ENCODE measurements around the gene SMARCA2.

SMARCA2 gene

DNA sequence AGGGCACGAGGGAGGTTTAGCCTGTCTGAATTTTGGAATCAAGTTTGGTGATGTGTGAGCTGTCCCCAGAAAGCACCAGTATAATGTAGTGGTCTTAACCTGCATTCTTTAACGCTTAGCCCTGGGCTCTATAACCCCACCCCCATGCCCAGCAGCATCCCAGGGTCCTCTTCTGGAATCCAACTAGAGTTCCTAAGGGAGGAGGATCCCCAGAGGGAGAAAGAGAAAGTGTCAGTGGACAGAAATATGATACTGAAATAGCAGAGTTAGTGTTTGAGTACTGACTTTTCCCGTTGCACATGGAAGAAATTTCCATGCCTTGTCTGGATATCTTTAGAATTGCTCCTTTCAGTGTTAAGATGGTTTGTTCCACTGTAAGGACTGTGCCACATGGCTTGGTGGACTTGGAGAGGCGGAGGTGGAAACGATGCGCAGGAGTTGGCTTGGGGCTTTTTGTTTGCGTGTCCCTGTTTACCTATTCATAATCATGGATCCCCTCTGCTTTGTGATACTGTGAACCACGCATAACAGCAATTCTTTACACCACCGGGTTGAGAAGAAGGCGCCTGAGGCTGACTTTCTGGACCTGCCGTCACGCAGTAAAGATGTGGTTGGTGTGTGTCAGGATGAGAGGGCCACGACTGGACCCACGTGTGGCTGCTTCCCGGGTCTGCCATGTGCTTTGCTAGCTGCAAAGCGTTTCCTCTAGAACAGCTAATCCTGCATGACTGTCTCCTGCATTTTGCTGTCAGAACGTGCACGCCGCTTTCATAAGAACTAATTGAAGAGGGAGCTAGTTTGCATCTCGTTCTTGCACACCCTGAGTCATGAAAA lies 142.3 kb downstream of the SMARCA2 start:
- TF ChIP-seq TAF1 (IDR thresholded peaks at IDR 0.05; ENCODE audit: borderline replicate concordance, insufficient read depth, low read length): no peak
- no peak for TF ChIP-seq FOXP2 (optimal IDR thresholded peaks at IDR 0.05; ENCODE audit: borderline replicate concordance, extremely low read depth, extremely low read length, insufficient read depth)
- TF ChIP-seq POLR2AphosphoS5 (IDR thresholded peaks at IDR 0.05; ENCODE audit: low read depth, low read length): no peak
- no peak for TF ChIP-seq SIN3A (IDR thresholded peaks at IDR 0.05; ENCODE audit: borderline replicate concordance, insufficient read depth, low read length)
- TF ChIP-seq, protein P1, sequence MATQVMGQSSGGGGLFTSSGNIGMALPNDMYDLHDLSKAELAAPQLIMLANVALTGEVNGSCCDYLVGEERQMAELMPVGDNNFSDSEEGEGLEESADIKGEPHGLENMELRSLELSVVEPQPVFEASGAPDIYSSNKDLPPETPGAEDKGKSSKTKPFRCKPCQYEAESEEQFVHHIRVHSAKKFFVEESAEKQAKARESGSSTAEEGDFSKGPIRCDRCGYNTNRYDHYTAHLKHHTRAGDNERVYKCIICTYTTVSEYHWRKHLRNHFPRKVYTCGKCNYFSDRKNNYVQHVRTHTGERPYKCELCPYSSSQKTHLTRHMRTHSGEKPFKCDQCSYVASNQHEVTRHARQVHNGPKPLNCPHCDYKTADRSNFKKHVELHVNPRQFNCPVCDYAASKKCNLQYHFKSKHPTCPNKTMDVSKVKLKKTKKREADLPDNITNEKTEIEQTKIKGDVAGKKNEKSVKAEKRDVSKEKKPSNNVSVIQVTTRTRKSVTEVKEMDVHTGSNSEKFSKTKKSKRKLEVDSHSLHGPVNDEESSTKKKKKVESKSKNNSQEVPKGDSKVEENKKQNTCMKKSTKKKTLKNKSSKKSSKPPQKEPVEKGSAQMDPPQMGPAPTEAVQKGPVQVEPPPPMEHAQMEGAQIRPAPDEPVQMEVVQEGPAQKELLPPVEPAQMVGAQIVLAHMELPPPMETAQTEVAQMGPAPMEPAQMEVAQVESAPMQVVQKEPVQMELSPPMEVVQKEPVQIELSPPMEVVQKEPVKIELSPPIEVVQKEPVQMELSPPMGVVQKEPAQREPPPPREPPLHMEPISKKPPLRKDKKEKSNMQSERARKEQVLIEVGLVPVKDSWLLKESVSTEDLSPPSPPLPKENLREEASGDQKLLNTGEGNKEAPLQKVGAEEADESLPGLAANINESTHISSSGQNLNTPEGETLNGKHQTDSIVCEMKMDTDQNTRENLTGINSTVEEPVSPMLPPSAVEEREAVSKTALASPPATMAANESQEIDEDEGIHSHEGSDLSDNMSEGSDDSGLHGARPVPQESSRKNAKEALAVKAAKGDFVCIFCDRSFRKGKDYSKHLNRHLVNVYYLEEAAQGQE (IDR thresholded peaks at IDR 0.05; ENCODE audit: insufficient read depth in 1 of 2, low read depth in 2 of 2, low read length in 2 of 2): no peak

DNA sequence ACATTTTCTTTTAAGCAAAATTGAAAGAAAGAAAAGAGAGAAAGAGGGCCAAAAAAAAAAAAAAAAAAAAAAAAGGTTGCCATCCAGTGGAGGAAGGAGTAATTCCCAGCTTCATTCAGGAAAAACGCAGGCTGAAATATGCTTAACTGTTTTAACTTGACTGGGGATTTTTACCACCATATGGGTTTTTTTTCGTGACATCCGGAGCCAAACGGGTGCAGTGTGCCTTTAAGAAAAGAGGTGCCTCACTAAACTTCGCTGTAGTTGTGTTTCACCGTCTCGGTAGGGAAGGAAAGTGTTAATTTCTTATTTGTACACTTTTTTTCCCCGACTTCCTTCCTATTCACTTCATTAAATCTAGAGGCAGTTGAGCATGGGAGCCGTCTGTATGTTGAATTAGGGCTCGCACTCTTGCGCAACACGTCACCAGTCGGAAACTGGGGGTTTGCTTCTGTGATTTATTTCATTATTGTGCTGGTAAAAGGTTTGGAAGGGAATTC lies 143.0 kb downstream of the SMARCA2 start:
- TF ChIP-seq POLR2AphosphoS5 (IDR thresholded peaks at IDR 0.05; ENCODE audit: low read depth, low read length): no peak
- TF ChIP-seq TAF1 (IDR thresholded peaks at IDR 0.05; ENCODE audit: borderline replicate concordance, insufficient read depth, low read length): peak; percentile 51; the same call in 1 of the 2 replicates
- TF ChIP-seq, protein P1 (IDR thresholded peaks at IDR 0.05; ENCODE audit: insufficient read depth in 1 of 2, low read depth in 2 of 2, low read length in 2 of 2): no peak
- TF ChIP-seq FOXP2 (optimal IDR thresholded peaks at IDR 0.05; ENCODE audit: borderline replicate concordance, extremely low read depth, extremely low read length, insufficient read depth): no peak

GRCh38 chr9:2158766-2159430 lies 143.8 kb downstream of the SMARCA2 start:
- TF ChIP-seq, protein P1 (IDR thresholded peaks at IDR 0.05; ENCODE audit: insufficient read depth in 1 of 2, low read depth in 2 of 2, low read length in 2 of 2): no peak
- TF ChIP-seq FOXP2 (optimal IDR thresholded peaks at IDR 0.05; ENCODE audit: borderline replicate concordance, extremely low read depth, extremely low read length, insufficient read depth) (no peak), TAF1 (IDR thresholded peaks at IDR 0.05; ENCODE audit: borderline replicate concordance, insufficient read depth, low read length) (no peak), SIN3A (IDR thresholded peaks at IDR 0.05; ENCODE audit: borderline replicate concordance, insufficient read depth, low read length) (no peak), POLR2AphosphoS5 (IDR thresholded peaks at IDR 0.05; ENCODE audit: low read depth, low read length) (no peak)

DNA sequence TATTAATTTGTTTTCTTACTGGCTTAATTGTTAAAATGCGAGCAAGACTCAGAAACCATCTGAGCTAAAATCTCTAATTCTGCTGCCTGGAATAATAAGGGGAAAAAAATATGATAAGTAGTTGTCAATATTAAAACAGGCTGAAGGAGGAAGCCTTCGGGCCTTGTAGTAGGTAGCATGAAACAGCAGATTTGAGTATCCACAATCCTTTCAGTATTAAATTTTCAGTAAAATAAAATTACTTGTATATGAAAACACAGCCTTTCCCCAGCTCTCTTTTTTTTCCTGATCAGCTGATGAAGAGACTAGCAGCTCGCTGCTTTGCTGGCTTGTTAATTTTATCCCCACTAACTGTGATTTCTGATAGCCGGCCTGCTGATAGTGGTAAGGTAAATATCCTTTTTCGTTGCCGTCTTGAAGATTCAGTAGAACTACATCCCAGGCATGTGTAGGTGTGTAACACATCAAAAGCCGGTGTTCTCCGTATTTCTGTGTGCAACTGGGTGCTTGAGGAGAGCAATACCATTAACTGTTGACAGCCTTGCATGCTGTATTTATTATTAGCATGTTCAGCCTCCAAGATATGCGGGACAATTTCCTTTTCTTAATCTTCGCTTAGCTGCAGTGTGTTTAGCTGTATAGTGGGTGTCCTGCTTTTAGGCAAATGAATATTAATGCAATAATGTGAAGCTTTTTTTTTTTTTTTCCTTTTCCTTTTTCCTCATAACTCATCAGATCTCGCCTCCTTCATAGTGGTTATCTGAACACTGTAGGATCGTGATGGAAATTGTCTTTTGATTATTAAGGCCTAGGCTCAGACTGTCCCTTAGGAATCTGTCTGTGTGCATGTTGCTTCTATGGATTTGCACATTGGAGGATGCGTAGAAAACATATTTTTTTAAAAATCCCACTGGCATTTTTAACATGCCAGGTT lies 144.6 kb downstream of the SMARCA2 start:
- no peak for TF ChIP-seq POLR2AphosphoS5 (IDR thresholded peaks at IDR 0.05; ENCODE audit: low read depth, low read length)
- no peak for TF ChIP-seq FOXP2 (optimal IDR thresholded peaks at IDR 0.05; ENCODE audit: borderline replicate concordance, extremely low read depth, extremely low read length, insufficient read depth)
- TF ChIP-seq TAF1 (IDR thresholded peaks at IDR 0.05; ENCODE audit: borderline replicate concordance, insufficient read depth, low read length): no peak
- TF ChIP-seq, protein P1 (IDR thresholded peaks at IDR 0.05; ENCODE audit: insufficient read depth in 1 of 2, low read depth in 2 of 2, low read length in 2 of 2): no peak
- no peak for TF ChIP-seq SIN3A (IDR thresholded peaks at IDR 0.05; ENCODE audit: borderline replicate concordance, insufficient read depth, low read length)
